Activated CD8-positive, alpha-beta memory T cell treated with anti-CD3 and anti-CD28 coated beads, Interleukin-2, amount 50 U/mL, for 24 hours (primary cell): ENCODE data around the gene NAP1L1.

ENCODE experiments used
- DNase-seq: peaks from one replicate; pipeline ENCODE4 v3.0.0-alpha.2; 2020; ENCODE audit errors: extremely low read depth

Gene NAP1L1, protein sequence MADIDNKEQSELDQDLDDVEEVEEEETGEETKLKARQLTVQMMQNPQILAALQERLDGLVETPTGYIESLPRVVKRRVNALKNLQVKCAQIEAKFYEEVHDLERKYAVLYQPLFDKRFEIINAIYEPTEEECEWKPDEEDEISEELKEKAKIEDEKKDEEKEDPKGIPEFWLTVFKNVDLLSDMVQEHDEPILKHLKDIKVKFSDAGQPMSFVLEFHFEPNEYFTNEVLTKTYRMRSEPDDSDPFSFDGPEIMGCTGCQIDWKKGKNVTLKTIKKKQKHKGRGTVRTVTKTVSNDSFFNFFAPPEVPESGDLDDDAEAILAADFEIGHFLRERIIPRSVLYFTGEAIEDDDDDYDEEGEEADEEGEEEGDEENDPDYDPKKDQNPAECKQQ

DNA sequence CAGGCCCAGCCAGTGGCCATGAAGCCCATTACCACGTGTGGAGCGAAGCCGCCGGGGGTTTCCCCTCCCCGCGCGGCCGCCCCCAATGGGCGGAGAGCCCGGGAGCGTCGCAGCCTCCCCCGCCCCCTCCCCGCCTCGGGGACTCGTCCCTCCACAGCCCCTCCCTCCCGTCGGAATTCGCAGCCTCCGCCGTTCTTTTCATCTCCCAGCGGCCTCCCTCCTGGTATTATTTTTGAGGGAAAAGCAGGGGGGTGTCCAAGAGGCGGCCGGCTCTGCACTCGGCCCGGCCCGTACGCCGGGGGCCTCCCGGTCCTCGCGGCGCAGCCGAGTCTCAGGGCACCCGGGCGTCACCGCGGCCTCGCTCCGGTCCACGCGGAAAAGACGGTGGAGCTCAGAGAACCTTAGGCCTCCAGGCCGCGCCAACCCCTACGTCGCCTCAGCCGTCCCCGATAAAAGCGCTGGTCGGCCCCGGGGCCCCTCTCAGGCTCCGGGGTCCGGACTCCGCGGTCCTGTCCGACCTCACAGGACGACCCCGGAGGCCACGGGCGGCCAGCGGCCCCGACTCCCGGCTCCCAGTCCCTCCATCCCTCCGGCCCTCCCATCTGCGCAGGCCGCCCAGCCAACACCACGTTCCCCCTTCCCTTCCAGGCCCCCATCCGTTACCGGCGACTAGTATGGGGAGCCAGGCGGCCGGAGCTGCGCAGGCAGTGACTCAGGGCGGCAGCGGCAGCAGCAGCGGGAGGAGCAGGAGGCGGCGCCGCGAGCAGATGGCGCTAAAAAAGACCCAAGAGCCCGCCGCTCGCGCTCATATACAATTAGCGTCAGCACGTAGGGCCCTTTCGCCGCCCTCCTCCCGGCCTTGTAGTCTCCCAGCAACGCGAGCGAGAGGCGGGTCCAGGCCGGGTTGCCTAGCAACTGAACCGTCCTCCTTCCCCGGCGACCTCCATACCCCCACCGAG, at the start of gene NAP1L1:
Gene NAP1L1 (minus strand): TSS at position 782 of the 959 bp plus-strand sequence. CDS start 10,466 bp downstream, outside the sequence.
- DNase-seq = peak; percentile 95

DNA sequence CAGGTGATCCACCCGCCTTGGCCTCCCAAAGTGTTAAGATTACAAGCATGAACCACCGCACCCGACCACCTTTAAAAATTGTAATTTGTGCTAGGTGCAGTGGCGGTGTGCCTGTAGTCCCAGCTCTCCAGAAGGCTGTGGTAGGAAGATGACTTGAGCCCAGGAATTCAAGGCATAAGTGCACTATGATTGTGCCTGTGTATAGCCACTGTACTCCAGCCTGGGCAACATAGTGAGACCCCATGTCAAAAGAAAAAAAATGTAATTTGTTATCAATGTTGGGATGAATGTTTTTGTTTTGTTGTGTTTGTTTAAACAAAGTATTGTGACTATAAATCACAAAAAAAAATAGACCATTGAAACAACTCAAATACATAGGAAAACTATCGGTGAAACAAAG, 43.1 kb upstream of the NAP1L1 start:
- no peak for DNase-seq

DNA sequence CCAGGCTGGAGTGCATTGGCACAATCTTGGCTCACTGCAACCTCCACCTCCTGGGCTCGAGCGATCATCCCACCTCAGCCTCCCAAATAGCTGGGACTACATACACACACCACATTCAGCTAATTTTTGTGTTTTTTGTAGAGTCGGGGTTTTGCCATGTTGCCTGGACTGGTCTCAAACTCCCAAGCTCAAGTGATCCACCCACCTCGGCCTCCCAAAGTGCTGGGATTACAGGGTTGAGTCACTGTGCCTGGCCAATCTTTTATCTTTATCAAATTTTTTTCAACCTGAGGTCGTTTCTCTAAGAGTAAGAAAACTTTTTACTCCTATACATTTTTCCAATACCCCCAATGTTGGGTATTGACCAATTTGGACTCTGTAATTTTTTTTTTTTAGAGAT, 40.0 kb upstream of the NAP1L1 start:
- no peak for DNase-seq

DNA sequence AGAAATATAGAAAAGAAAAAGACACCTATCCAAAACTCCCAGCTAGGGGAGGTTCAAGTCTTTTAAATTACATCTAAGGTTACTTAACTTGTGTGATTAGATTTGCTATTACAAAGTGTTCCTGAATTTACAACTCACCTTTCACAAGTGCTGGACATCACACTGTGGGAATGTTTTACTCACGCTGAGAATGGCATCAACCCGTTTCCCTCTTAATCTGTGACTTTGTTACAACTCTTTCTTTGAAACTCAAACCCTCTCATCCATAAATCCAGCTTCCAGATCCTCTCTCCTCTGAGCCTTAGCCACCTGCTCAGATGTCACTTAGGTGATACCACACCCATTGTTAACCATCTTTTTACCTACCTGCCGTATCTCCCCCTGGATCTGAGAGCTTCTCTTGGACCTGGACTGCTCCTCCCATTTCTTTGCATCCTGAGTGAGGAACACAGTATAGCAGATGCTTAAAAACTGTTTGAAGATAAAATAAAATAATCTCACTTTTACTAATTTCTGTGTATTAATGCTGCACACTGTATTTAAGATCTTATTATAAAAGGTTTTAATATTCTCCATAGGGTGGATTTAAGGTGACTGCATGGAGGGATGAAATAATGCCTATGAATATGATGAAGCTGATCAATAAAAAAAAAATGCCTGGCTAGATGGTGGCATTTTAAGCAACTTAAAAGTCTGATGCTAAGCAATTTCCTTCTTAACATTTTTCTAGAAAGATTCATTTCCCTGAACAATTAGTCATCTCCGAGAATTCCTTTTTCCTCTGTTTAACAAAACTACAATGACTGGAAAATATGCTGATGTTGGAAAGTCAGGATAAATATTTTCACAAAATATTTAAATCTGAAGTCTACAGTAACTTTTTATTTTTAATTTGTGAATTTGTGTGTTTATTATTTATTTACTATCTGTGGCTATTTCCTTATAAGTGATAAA, 39.1 kb upstream of the NAP1L1 start:
- DNase-seq = no peak

DNA sequence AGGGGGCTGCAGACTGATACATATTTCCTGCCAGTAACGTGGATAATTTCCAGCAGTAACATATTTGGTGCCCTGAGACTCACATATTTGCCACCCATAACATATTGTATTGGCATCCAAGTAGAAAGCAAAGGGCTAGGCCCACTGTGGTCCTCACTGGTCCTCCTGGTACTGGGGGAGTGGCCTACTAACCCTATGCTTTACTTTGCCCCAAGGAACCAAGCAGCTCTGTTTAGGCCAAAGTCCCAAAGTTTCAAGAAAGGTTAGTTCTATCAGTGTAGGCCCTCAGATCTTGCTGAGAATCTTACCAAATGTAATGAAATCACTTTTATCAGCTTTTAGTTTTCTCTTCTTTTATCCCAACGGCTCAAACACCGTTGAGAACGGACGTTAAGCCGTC, 35.4 kb upstream of the NAP1L1 start:
- no peak for DNase-seq

DNA sequence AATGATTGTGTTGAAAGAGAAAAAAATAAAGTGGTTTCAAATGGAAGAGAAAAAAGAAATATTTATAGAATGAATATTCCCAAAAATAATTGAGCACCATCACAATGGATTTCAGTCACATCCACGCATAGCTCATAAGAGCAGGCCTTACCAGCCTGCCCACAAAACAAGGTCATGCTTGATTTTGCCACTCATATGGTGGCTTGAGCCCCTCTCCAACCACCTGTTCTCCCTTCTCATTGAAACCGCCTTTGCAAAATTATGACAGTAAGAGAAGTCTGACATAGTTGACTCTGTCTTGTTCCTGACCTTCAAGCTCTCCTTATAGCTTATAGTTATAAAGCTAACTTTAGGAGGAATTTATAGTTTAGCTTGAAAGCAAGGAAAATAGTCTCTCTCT, 33.3 kb upstream of the NAP1L1 start:
- no peak for DNase-seq

DNA sequence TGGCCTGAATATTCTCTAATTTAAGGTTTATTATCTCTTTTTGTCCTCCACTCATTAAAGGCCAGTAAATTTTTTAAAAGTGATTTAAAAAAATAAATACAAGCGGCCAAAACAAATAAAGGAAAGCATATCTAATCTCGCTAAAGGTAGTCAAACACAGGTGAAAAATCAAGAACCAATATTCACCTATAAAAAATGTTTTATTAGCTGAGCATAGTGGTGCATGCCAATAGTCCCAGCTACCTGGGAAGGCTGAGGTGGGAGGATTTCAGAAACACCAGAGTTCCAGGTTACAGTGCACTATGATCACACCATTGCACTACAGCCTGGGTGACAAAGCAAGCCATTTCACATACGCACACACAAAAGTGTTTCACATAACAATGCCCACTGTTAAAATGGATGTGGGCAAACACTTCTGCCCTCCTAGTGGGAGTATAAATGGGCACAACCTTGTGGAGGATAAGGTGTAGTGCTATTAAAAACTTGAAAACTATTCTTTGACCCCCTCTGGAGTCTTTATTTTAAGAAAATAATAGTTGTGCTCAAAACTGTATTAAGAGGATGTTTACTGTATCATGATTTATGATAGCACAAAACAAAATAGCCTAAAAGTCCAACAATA, 32.7 kb upstream of the NAP1L1 start:
- no peak for DNase-seq

DNA sequence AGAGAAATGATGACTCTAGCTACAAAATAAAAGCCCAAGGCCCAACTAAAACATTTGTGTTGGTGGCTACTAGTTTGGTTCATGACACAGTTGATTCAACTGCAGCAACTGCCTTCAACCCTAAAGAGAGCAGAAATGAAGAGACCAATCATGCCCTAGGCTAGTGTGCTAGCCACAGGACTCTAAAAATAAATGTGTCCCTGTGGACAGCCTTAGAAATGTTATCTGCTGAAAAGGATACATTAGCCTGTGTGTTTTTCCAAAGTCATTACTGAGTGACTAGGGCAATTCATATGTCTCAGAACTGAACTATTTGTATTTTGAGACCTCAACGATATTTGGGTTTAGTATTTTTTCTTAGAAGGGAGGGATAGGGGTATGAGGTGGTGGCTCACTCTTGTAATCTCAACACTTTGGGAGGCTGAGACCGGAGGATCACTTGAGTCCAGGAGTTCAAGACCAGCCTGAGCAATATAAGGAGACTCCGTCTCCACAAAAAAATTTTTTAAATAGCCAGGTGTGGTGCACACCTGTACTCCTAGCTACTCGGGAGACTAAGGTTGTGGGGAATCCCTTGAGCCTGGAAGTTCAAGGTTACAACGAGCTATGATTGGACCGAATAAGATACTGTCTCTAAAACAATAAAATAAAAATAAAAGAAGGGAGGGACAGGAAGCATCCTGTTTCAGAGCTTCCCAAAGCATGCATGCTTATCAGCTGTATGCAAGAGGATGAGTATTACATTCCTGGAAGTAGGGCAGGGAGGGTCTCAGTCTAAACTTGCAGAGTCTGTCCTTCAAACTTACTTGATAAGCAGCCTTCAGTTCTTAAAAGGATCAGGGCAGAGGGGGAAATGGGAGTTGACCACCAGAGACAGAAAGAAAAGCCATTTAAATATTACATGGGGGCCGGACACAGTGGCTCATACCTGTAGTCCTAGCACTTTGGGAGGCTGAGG, 29.6 kb upstream of the NAP1L1 start:
- DNase-seq = no peak

DNA sequence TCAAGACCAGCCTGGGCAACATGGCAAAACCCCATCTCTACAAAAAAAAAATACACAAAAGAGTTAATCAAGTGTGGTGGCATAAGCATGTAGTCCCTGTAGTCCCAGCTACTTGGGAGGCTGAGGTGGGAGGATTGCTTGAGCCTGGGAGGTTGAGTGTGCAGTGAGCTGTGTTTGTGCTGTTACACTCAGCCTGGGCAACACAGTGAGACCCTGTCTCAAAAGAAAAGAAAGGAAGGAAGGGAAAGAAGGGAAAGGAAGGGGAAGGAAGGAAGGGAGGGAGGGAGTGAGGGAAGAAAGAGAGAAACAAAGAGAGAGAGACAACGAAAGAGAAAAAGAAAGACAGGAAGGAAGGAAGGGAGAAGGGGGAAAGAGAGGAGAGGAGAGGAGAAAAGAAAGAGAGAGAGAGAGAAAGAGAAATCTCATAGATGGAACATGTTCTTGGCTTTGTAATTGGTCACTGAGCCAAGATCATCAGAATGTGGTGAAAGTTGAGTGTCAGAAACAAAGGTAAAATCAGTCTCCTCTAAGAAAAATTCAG, 26.8 kb upstream of the NAP1L1 start:
- no peak for DNase-seq

DNA sequence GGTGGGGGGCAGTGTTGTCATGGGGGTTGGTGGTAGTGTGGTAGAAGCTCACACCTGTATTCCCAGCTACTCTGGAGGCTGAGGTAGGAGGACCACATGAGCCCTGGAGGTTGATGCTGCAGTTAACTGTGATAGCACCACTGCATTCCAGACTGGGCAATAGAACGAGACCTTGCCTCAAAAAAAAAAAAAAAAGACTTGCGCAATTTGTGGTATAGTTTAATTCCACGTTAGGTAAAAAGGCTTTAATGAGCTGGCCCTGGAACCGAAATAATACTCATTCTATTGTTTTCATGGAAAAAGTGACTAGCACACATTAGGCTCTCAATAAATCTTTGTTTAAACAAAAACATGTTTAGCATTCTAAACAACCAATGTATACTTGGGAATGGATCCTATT, 25.4 kb upstream of the NAP1L1 start:
- no peak for DNase-seq

DNA sequence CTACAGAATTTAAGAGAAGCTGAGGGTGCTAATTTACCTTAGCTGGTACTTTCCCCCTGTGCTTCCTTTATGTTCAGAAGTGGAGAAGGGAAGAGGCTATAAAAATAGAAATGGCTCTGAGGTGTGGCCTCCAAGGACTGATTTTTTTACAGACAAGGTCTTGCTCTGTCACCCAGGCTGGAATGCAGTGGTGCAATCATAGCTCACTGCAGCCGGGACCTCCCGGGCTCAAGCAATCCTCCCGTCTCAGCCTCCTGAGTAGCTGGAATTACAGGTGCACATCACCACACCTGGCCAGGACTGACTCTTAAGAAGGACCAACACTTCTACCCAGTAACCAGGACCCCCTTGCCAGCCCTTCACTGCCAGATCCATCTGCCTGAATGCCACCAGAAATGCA, 23.9 kb upstream of the NAP1L1 start:
- no peak for DNase-seq

DNA sequence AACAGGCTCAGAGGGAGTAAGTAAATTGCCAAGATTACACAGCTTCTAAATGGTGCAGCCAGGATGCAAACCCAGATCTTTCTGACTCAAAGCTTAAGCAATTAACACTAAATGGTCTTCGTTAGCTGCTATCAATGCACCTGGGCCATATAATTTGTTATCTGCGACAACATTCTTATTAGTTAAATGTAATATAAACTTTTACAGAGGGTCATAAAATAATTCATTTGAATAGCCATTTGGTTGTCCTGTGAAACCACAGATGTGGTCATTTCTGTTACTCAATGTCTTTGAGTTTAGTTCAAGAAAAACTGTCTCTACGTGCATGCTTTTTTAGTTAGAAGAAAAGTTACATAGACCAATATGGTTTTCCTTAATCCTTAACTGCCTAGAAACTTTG, 22.1 kb upstream of the NAP1L1 start:
- no peak for DNase-seq

DNA sequence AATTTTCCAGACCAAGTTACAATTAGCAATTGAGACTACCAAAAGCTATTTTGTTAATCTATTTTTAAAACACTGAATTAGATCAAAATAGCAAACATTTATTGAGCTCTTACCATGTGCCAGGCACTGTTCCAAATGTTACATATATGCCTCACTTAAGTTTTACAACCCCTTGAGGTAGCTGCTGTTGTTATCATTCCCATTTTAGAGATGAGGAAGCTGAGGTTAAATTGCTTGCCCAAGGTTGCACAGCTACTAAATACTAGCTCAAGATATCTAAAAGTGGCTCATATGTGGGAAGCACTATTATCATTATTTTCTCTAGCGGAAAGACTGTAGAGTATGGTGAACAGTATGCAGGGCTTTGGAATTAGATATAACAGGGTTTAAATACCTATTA, 19.5 kb upstream of the NAP1L1 start:
- DNase-seq = no peak

DNA sequence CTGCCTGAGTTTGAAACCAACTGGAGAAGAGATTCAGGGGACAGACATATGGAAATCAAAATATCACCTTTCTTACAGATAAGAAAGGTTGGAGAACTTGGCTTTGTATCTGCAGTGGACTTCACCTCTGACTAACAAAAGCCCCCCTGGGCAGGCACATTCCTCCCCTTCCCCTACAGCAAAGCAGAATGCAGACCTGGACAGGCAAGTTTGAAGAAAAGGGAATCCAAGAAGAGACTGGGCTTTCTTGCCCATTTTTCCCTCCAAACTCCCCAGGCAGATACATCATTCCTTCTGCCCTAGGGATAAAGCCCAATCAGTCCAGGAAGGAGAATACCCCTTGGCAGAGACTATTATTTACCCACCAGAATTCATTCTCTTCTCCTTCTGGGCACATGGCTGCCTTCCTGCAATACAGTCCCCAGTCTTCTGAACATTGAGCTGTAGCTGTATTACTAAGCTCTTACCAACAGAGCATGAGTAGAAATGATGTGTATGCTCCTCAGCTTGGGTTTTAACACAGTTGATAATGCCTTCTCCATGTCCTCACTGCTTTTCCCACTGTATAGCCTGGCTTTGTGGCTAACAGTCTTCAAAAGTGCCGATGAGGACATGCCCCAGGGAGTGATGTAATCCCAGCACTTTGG, 17.4 kb upstream of the NAP1L1 start:
- no peak for DNase-seq

DNA sequence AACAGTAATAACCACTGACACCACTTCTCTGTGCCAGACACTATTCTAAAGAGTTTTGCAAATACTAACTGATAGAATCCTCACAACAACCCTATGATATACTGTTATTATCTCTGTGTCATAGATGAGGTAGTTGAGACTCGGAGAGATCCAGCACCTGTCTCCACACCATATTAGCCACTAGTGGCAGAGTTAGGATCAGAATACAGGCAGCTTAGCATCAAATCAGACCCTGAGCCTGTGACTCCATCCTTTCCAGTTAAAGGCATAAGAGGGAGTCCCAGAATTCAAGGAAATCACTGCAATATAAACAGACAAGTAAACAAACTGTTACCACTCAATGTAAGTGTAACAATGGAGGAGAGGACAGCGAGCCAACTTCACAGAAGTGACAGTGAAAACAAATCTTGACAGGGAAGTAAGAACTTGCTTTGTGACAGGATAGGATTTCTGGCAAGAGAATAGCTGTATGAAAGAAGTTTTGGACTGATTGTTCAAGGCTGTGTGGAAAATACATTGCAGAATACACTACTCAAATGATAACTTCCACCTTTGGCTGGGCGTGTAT, 11.7 kb upstream of the NAP1L1 start:
- no peak for DNase-seq

DNA sequence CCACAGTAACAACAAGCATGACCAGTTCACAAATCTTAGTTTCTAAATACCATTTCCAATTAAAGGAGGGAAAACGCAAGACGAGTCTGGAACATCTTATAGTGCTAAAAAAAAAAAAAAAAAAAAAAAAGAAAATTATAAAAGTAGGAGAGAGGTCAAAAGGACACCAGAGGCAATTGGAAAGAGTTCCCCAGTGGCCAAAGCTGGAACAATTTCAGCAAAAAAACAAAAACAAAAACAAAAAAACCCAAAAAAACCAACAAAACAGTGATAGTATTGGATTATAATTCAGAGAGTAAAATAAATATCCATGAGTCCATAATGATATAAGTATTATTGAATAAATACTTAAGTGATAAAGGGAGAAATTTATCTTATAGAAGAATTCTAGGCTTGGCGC, 10.3 kb upstream of the NAP1L1 start:
- no peak for DNase-seq

DNA sequence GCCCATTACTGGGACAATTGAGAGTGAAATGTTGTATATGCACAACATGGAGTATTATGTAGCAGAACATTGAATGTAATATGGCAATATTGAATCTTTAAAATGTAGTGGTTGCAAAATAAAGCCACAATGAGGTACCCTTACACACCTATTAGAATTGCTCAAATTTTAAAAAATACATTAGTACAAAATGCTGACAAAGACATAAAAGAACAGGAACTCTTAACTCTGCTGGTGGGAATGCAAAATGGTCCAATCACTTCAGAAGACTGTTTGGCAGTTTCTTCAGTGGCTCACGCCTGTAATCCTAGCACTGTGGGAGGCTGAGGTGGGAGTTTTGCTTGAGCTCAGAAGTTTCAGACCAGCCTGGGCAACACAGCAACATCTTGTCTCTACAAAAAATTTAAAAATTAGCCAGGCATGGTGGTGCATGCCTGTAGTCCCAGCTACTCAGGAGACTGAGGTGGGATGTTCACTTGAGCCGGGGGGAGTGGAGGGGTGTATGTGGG, 6.8 kb upstream of the NAP1L1 start:
- no peak for DNase-seq

DNA sequence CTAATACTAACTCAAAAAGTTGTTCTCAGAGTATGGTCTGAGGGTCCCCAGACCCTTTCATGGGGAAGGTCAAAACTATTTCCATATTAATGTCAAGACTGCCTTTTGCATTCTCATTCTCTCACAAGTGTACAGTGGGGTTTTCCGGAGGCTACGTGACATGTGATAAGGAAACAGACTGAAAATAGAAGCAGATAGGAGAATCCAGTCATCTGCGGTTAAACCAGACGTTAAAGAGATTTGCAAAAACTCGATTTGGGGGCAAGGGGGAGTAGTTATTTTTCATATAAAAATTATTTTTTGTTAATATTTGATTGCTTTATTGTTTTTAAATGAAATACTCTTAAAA, 1.0 kb upstream of the NAP1L1 start:
- DNase-seq = no peak
